GM19328 (cell line): ENCODE data around the gene IL3.

Experiments
- ATAC-seq: cut with Tn5 transposase; IDR thresholded peaks from one replicate; pipeline ENCODE4 v1.9.1; 2021; ENCODE audit warnings: mild to moderate bottlenecking, moderate library complexity; ENCODE audit not compliant: unreplicated experiment

Gene IL3, protein sequence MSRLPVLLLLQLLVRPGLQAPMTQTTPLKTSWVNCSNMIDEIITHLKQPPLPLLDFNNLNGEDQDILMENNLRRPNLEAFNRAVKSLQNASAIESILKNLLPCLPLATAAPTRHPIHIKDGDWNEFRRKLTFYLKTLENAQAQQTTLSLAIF

DNA sequence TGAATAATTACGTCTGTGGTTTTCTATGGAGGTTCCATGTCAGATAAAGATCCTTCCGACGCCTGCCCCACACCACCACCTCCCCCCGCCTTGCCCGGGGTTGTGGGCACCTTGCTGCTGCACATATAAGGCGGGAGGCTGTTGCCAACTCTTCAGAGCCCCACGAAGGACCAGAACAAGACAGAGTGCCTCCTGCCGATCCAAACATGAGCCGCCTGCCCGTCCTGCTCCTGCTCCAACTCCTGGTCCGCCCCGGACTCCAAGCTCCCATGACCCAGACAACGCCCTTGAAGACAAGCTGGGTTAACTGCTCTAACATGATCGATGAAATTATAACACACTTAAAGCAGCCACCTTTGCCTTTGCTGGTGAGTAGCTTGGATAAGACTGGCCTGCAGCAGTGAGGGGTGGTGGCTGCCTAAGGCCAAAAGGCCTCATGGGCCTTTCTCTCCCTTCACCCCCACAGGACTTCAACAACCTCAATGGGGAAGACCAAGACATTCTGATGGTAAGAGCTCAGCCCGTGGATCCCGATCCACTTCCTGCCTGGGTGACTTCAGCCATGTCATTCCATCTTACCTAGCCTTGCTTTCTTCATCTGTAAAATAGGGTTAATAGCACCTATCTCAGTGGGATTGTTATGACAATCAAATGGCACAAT lies at the start of gene IL3:
TSS of gene IL3 (plus strand) at position 155 of the 661 bp plus-strand sequence. CDS start at position 207, 52 bp downstream.
- ATAC-seq: no peak

DNA sequence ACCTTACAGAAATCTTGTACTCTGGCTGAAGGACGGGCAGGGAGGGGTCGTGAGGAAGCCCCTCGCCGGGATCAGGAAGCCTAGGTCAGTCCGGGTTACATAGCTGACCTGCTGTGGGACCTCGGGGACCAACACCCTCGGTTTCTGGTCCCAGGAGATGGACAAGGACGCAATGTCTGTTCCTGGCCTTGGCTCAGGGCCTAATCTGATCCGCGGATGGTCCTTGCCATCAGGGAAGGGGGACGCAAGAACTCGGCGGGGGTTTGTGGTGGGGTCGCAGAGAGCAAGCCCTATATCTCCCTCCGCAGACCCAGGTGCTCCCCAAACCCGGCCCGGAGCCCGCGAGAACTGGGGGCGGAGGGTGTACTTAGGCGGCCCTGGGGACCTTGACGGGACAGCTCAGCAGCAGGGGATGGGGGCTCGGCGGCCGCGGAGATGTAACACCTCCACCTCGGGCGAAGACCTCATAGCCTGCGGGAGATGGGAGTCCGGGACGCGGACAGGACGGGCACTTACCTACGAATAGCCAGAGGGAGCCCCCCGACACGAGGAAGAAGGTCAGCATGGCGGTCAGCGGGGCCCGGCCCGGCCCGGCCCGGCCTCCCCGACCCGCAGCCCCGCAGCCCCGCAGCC lies 49.4 kb upstream of the IL3 start:
- ATAC-seq: no peak

DNA sequence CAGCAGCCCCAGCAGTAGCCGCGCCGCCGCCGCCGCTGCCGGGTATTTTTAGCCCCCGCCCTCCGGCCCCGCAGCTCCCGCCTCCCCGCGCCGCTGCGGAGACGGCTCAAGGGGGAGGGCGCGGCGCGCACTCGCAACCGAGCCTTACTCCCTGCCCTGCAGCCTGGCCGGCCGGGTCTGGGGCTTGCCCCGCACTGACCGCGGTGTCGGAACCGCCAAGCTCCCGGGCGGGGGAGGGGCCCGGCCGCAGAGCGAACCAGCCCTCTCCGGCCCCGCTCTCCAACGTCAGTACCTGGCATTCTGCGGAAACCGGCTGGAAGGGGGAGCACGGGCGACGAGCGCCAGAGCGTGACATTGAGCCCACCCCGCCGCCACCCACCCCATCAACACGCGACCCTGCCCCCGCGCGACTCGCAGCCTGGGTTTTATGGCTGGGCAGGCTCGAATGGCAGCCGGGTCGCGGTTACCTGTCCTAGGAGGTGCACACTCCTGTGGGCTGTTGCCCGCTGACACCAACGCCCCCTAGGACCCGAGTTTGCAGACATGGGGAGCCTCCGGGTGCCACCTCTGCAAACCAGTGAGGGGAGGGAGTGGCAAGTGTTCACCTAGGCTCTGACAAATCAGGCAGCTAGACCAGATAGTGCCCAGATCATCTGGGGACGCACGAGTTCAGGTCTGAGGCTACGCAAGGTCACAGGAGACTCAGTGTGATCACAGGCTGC lies 48.7 kb upstream of the IL3 start, which contains the start of gene ACSL6:
TSS of gene ACSL6 (minus strand) at position 37 of the 722 bp plus-strand sequence. CDS start 105 bp downstream, outside the sequence.
- no peak for ATAC-seq

DNA sequence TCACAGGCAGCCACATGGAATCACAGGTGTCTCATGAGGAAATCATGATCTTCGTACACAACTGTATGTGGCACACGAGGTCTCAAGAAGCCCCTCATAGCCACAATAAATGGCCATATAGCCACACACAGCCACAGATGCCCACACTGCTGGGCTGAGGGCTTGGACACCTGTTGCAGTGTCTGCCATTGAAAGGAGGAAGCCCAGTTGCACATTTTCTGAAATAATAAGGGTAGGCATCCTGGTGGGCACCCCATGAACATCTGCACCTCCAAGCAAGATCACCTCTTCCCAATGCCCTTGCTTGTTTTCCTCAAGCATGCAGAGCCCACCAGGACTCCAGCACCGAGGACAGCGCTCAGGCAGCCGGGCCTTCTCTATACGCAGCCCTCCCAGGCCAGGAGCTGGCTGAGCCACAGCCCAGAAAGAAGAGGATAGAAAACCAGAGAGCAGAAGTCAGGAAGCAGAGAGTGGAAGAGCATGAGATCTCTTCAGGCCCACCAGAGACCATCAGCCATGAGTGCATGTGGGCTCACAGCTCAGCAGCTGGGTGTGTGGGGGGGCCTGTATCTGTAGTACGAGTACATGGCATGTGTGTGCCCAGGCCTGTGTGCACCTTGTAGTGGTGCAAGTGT lies 48.0 kb upstream of the IL3 start:
- ATAC-seq: no peak

DNA sequence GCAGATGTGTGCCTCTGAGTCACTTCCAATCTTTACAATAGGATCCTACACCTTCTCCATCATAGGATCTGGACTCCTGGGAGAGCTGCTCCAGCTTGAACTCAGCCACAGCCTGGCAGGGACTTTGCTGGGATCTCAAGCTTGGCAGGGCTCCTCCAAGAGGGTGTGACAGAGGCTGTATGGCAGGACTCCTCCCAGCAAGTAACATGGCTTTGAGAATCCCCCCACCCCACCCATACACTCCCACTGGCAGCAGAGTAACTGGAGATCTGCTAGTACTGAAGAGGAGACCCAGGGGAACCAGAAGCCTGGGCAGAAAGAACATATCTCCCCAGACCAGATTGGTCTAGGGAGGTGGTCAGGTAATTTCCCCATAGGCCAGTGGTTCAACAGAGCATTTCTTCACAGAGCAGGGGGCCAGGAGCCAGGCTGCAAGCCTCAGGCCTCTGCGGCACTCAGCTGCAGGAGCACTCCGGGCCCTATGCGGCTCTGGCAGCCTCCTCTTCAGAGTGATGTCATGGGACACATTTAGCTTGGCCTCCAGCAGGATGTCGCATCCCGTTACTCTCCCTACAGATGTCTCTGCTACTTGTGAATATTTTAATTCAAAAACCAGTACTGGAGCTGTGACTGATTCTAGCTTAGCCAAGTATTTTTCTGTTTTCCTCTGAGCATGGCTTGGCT lies 47.3 kb upstream of the IL3 start:
- ATAC-seq: no peak

DNA sequence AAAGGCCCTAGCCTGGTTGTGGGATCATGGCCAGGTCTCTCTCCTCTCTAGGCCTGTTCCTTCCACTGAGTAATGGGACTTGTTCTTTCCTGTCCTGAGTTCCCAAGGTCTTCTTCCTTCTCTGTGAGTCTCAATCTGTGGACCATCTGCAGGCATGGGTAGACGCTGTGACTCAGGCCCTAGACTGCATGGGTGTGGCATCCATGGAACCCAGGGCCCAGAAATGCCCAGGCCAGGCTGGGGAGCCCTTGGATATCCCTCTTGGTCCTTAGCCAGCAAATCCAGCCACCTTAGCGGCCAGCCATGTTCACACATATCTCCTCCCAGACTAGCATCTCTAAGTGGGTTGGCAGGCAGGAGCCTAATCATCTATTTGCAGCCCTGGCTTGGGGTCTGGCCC lies 46.7 kb upstream of the IL3 start:
- ATAC-seq: no peak

DNA sequence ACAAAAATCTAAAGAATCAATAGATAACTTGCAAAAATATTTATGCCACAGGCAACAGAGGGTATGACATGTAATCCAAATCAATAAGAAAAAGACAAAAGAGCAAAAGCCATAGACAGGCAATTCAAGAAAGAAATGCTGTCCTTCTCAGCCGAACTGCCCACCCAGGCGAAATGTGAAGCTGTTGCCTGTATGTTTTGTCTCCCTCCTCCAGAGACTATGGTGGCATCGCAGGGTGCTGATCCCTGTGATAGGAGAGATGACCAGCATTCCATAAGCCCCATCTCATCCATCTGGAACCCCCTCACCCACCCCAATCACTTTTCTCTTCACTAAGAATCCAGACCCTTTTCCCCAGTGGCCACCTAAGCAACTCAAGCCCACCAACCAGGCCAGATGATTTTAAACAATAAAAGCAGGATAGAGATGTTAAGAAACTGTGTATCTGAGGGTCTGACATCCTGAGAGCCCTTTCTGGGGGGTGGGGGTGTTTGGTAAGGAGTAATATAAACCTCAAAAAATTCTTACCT lies 43.7 kb upstream of the IL3 start:
- no peak for ATAC-seq

DNA sequence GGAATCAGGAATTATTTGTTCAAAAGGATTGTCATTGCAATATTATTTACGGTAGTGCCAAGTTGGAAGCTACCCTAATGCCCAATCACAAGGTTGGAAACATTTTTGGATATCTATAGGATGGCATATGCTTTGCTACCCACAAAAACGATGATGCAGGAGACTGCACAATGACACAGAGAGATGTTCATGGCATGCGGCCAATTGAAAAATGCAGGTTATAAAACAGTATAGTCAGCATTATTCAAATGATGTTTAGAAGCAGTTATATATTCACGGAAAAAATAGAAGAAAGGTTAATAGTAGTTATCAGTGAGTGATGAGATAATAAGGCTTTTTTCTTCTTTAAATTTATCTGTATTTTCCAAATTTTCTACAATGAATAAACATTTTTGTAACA lies 43.1 kb upstream of the IL3 start:
- ATAC-seq: no peak

DNA sequence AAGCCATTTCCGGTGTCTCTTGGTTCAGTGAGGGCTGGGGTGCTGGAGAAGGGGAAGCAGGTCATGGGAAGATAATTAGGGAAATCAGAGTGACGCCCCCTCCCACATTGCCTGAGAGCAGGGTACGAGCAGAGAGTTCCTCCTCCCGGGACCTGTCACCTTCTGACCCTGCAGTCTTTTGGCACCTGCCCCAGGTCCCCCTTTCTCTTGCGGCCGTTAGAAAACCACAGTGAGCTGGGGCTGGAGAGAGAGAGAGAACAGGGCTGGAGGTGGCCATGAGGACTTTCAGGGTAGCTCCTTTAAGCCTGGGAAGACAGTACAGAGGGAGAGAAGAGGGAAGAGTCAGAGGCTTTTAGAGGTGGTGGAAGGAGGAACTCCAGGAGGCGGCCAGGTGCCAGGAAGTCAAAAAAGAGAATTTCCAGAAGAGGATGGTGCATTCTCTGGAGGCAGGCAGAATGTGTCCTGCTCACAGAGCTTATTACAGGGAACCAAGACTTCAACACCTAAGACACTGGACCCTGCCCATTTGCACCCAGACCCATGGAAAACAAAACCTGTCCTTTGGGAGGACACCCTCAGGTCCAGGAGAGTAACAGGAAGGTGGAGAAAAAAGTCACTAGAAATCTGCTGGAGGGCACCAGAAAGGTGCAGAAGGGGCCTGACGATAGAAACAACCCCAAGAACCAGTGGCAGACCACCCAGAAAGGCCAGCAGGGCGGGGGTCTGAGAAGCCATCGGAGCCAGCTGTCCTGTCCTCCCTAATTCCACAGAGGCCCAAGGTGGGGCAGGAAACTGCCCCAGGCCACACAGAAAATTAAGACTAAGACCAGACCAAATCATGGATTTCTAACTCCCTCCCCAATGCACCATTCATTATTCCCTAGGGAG lies 42.5 kb upstream of the IL3 start:
- no peak for ATAC-seq

DNA sequence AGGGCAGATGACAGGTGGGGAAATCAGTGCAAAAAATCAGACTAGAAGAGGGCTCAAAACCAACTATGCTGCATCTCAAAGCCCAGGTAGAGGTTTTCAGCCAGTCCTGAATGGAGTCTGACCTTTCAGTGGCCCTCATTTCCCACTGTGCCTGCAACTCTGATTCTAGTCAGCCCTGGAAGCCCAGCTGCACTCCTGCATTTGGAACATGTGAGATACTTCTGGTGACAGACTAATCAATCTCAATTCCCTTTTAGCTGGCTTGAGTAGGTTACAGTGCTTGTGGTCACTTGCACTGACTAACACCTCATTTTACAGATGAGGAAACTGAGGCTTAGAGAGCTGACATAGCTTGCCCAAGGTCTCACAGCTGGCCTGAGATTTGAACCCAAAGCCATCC lies 41.1 kb upstream of the IL3 start:
- ATAC-seq: no peak

DNA sequence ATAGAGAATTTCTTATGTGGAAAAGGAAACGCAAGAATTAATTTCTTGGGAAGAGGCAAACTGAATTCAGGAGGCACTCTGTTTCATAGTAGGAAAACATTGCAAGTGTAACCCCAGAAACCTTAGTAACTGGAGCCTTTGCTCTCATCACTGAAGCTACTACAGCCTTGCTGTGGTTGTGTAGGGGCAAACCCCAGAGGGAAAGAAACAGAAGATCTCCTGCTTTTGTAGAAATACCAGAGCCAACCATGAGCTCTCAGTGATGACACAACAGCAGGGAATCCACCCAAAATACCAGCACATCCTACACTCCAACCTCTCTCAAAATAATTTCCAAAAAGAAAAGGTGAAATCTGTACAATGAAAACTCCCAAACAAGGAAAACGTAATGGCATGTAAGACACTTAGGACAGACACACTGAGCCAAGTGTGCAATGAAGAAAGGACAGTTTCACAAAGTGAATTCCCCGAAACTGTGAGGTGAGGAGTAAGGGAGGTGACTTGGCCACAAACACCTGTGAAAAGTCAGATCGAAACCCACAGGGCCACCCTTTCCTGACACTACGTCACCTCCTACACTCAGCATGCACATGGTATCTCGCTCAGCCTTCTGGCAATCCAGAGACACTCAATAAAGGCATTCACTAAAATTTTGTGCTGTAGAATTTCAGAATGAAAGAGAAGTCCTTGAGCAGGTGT lies 40.4 kb upstream of the IL3 start:
- peak; percentile 98 for ATAC-seq

DNA sequence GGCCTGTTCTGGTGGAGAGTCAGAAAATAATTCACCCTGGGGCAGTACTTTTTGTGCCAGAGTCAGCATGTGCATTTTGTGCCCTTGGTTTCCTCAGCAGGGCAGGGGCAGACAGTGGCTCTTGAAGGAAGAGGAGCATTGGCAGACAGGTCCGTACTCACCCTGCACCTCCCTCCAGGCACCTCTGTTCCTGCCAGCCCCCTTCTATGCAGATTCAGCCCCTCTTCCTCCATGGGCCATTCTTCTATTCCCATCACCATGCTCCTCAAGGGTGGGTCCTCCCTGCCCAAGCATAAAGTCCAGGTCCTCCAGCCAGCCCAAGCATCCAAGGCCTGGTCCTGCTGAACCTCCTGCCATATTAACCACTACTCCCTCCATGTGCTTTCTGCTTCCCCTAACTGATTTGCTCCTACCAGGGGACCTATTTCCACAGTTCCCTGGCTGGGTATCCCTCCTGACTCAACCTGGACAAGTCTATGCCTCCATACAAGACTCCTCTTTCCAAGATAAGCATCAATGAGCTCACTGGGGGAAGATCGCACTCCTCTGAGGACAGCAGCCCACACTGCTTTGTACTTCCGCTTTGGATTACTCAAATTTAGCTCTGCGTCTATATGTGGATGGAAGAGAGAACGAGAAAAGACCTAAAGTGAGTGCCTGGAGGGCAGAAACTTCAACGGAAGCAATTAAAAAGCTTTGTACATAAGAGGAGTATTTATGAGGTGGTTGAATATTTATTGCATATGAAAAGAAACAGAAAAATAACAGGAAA lies 39.7 kb upstream of the IL3 start:
- ATAC-seq: peak; percentile 19

DNA sequence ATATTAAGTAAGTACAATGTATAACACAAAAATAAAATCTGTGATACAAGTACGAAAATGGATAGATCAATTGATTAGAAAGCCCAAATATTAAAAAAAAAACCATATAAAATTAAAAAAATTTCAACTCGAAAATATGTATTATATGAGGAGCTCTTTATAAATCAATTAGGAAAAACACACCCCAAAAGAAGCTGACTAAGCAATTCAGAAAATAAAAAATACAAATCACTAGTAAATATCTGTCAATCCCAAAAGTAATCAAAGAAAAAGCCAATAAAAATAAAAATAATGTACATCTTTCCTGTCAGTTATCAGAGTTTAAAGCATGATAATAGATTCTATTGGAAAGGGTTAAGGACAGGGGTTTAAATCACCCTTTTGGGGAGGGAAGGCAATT lies 38.8 kb upstream of the IL3 start:
- ATAC-seq: no peak

DNA sequence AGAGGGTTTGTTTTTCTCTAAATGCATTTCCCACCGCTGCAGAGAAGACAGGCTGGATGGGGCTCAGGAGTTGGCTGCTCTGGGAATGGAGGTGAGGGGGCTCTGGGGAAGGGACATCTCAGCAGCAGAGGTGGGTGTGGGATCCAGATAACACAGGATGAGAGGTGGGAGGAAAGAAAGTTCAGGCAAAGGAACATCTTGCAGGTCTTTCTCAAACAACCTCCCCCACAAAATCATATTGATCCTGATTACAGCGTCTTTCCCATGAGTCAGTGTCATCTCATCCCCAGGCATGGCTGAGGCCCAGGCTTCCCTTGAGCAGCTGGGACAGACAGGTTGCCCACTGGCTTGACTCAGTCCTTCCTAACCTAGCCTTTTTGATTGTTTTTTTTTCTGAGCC lies 37.7 kb upstream of the IL3 start:
- ATAC-seq: no peak

DNA sequence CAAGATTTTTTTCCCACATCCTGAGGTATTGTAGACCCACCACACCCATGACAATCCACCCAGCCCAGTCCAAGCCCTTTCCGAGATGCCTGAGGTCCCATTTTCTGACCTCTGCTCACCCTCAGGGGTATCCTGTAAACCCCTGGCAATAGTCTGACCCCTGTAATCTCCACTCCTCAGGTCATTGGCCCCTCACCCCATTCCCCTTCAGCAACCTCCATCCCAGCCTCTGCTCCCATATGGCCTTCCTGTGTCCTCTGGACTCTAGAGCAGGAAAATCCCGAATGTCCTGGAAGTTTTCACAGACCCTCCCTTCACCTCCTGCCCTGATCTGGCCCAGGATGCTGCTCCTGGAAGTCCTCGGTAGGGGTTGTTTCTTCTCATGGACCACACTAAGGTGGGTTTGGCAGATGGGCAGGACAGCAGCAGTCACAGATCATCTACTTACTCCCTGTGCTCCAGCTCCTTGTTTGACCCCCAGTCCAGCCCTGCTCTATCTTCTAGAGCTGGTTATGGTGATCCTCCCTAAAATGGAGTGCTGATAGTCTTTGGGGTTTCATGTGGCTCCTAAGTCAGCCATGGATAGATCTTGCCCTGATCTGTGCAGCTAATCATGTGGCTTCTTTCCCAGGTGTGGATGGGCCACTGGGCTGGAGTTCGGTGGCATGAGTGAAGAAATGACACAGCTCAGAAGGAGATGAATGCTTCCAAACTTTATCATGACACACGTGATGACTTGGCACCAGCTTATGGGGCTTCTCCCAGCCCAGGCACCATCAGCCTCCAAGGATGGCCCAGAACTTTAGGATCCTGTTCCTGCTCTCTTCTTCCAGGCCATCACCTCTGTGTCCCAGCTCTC lies 37.0 kb upstream of the IL3 start:
- ATAC-seq: no peak

DNA sequence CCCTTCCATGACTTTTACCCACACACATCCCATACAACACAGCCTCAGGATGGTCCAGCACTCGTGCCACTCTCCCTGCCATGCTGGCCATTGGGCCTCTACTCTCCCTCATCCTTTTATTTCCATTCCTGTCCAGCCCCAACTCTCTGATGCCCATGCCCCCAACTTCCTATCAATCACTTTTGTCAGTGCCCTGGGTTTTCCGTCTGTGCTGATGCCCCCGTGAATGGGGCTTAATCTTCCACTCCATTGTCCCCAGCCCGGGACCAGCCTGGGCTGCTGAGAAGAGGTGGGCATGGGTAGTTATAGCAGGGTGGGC lies 36.4 kb upstream of the IL3 start:
- no peak for ATAC-seq

DNA sequence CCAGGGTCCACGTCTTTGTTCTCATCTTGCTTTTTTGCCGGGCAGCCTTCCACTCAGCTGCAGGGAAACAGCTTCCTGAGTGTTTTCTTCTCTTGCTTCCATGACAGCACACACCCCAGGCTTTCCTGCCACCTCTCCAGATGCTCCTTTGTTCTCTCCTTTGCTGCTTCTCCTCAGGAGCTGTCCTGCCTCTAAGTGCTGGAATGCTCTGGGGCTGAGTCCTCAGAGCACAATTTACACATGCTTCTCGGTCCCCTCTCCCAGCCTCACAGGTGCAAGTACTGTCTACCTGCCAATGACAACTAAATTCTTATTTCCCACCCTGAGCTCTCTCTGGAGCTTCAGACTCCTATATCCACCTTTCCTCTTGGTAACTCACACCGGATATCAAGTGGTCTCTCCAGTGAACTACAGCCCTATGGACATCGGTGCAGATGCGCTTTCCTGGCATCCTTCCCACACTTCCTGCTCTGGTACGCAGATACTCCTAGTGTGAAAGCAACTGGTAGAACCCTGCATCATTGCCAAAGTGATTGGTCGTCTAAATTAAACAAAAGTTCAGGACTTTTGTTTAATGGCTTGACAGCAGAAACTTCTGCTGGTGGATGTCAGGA lies 35.6 kb upstream of the IL3 start:
- ATAC-seq: no peak
